HG03039 (cell line): Measurements from ENCODE around the gene RTP5.
"Not testable (repeated sequence)": the region's sequence is repeated elsewhere in the genome, so short reads cannot be mapped to it uniquely, and the experiment has no call there.

ENCODE experiments used
- ATAC-seq: cut with Tn5 transposase; IDR thresholded peaks from one replicate; pipeline ENCODE4 v1.9.1; 2021; ENCODE audit warnings: mild to moderate bottlenecking, moderate library complexity; ENCODE audit not compliant: unreplicated experiment

The RTP5 gene

GRCh38 chr2:241870081-241870541 is 582 bp downstream of the RTP5 start:
- no peak for ATAC-seq

- ATAC-seq = no peak
These were observed 1.3 kb downstream of the RTP5 start for GRCh38 chr2:241870611-241871537.

- ATAC-seq = no peak
These were observed 2.2 kb downstream of the RTP5 start for GRCh38 chr2:241871538-241872312.

- no peak for ATAC-seq
These were observed 2.7 kb downstream of the RTP5 start for GRCh38 chr2:241872313-241872642.

GRCh38 chr2:241873081-241873802 is 3.7 kb downstream of the RTP5 start:
- no peak for ATAC-seq

- no peak for ATAC-seq
These were observed 4.2 kb downstream of the RTP5 start for GRCh38 chr2:241873803-241874110.

- ATAC-seq = no peak
These were observed 4.9 kb downstream of the RTP5 start for GRCh38 chr2:241874277-241874925.

- ATAC-seq = not testable (repeated sequence)
These were observed 6.4 kb downstream of the RTP5 start for GRCh38 chr2:241875754-241876527.

- ATAC-seq = no peak
These were observed 7.1 kb downstream of the RTP5 start for GRCh38 chr2:241876528-241877196.

GRCh38 chr2:241877197-241877685 is 7.7 kb downstream of the RTP5 start:
- no peak for ATAC-seq

GRCh38 chr2:241877989-241878970 is 8.8 kb downstream of the RTP5 start:
- no peak for ATAC-seq

- no peak for ATAC-seq
These were observed 9.8 kb downstream of the RTP5 start for GRCh38 chr2:241879326-241879725.

GRCh38 chr2:241880311-241881073 is 11.0 kb downstream of the RTP5 start:
- ATAC-seq = no peak

- ATAC-seq = peak; percentile 55
These were observed 12.6 kb downstream of the RTP5 start for GRCh38 chr2:241882091-241882625.

GRCh38 chr2:241884951-241885290 is 15.4 kb downstream of the RTP5 start:
- ATAC-seq = no peak

GRCh38 chr2:241885291-241885945 is 15.9 kb downstream of the RTP5 start:
- ATAC-seq = no peak
